Memory B cell (primary cell): Measurements from ENCODE around the gene MYCBP2.
"Not testable (repeated sequence)": the region's sequence is repeated elsewhere in the genome, so short reads cannot be mapped to it uniquely, and the experiment has no call there.

Experiments
- ATAC-seq: fragments of 150-1000 bp; cut with Tn5 transposase; 2 replicates; pipeline ENCODE4 v1.10.0; 2021; ENCODE audit warnings: low read depth, mild to moderate bottlenecking, moderate library complexity
- DNase-seq, 2 donors: peaks; one replicate each; pipeline ENCODE4 v3.0.0; 2022; ENCODE audit warnings: low spot score in 2 of 2
- H3K27ac Mint-ChIP-seq: one replicate; pipeline ENCODE4 v1.8.0; 2022; ENCODE audit warnings: mild to moderate bottlenecking, moderate library complexity, mixed read lengths
- H3K27me3 Mint-ChIP-seq: one replicate; pipeline ENCODE4 v1.8.0; 2022; ENCODE audit warnings: mixed read lengths
- H3K36me3 Mint-ChIP-seq: one replicate; pipeline ENCODE4 v1.8.0; 2022; ENCODE audit warnings: mild to moderate bottlenecking, mixed read lengths
- H3K4me1 Mint-ChIP-seq: one replicate; pipeline ENCODE4 v1.8.0; 2022; ENCODE audit warnings: mixed read lengths
- H3K4me3 Mint-ChIP-seq: one replicate; pipeline ENCODE4 v1.8.0; 2022; ENCODE audit warnings: mild to moderate bottlenecking, moderate library complexity, mixed read lengths
- H3K9me3 Mint-ChIP-seq: one replicate; pipeline ENCODE4 v1.8.0; 2022; ENCODE audit warnings: mixed read lengths

The MYCBP2 gene

GRCh38 chr13:77300176-77301037, 26.5 kb downstream of the MYCBP2 start:
- Mint-ChIP-seq H3K4me1 (peaks cover 34% of the 10 kb centered on the region), H3K27ac (peak overlapping the region; percentile 86), H3K9me3 (peaks cover 3% of the 10 kb centered on the region), H3K27me3 (no peaks in the 10 kb centered on the region), H3K4me3 (peak overlapping the region; percentile 62), H3K36me3 (peaks cover 4% of the 10 kb centered on the region)
- ATAC-seq = peak; percentile 44
- no peak for DNase-seq

- Mint-ChIP-seq H3K9me3 (peaks cover 3% of the 10 kb centered on the region), H3K4me1 (peaks cover 30% of the 10 kb centered on the region), H3K27ac (no peak overlapping the region), H3K36me3 (peaks cover 9% of the 10 kb centered on the region), H3K4me3 (no peak overlapping the region), H3K27me3 (no peaks in the 10 kb centered on the region)
- ATAC-seq (no peak), DNase-seq (no peak)
These were observed 27.3 kb downstream of the MYCBP2 start for GRCh38 chr13:77299587-77299986.

- no peak for DNase-seq
- peaks cover 12% of the 10 kb centered on the region for H3K36me3 Mint-ChIP-seq
- peaks cover 26% of the 10 kb centered on the region for H3K4me1 Mint-ChIP-seq
- no peaks in the 10 kb centered on the region for H3K9me3 Mint-ChIP-seq
- H3K27ac Mint-ChIP-seq = peak overlapping the region; percentile 76
- peak; percentile 89 for ATAC-seq
- no peaks in the 10 kb centered on the region for H3K27me3 Mint-ChIP-seq
- H3K4me3 Mint-ChIP-seq = peak overlapping the region; percentile 83
These were observed 28.5 kb downstream of the MYCBP2 start for GRCh38 chr13:77298426-77298825.

GRCh38 chr13:77291774-77292173, 35.1 kb downstream of the MYCBP2 start:
- Mint-ChIP-seq H3K27me3 (no peaks in the 10 kb centered on the region), H3K36me3 (peaks cover 54% of the 10 kb centered on the region), H3K4me3 (no peak overlapping the region), H3K4me1 (peaks cover 19% of the 10 kb centered on the region), H3K27ac (no peak overlapping the region), H3K9me3 (no peaks in the 10 kb centered on the region)
- ATAC-seq = no peak
- DNase-seq = no peak

- Mint-ChIP-seq H3K4me3 (no peak overlapping the region), H3K27ac (no peak overlapping the region)
These were observed 36.6 kb downstream of the MYCBP2 start for GRCh38 chr13:77290342-77290741.

GRCh38 chr13:77289851-77290250, 37.0 kb downstream of the MYCBP2 start:
- Mint-ChIP-seq H3K9me3 (no peaks in the 10 kb centered on the region), H3K4me1 (peaks cover 22% of the 10 kb centered on the region), H3K4me3 (no peak overlapping the region), H3K27ac (no peak overlapping the region), H3K36me3 (peaks cover 56% of the 10 kb centered on the region), H3K27me3 (no peaks in the 10 kb centered on the region)
- no peak for DNase-seq
- no peak for ATAC-seq

More at GRCh38 chr13:77290342-77290741, 36.6 kb downstream of the MYCBP2 start:
- H3K4me1 Mint-ChIP-seq = peaks cover 22% of the 10 kb centered on the region
- peaks cover 58% of the 10 kb centered on the region for H3K36me3 Mint-ChIP-seq
- H3K27me3 Mint-ChIP-seq = no peaks in the 10 kb centered on the region
- DNase-seq (no peak), ATAC-seq (no peak)
- no peaks in the 10 kb centered on the region for H3K9me3 Mint-ChIP-seq

GRCh38 chr13:77285632-77286031, 41.3 kb downstream of the MYCBP2 start:
- H3K36me3 Mint-ChIP-seq = peaks cover 46% of the 10 kb centered on the region
- peaks cover 18% of the 10 kb centered on the region for H3K4me1 Mint-ChIP-seq
- H3K4me3 Mint-ChIP-seq, DNase-seq, H3K27me3 Mint-ChIP-seq, H3K9me3 Mint-ChIP-seq, ATAC-seq: not testable (repeated sequence)
- peak overlapping the region; percentile 15 for H3K27ac Mint-ChIP-seq

GRCh38 chr13:77285098-77285497, 41.8 kb downstream of the MYCBP2 start:
- no peak for DNase-seq
- H3K4me3 Mint-ChIP-seq = no peak overlapping the region
- H3K27me3 Mint-ChIP-seq = no peaks in the 10 kb centered on the region
- H3K36me3 Mint-ChIP-seq = peaks cover 43% of the 10 kb centered on the region
- no peaks in the 10 kb centered on the region for H3K9me3 Mint-ChIP-seq
- no peak for ATAC-seq
- no peak overlapping the region for H3K27ac Mint-ChIP-seq
- peaks cover 15% of the 10 kb centered on the region for H3K4me1 Mint-ChIP-seq

GRCh38 chr13:77274126-77274525, 52.8 kb downstream of the MYCBP2 start:
- peaks cover 31% of the 10 kb centered on the region for H3K36me3 Mint-ChIP-seq
- H3K4me1 Mint-ChIP-seq = peaks cover 10% of the 10 kb centered on the region
- no peaks in the 10 kb centered on the region for H3K9me3 Mint-ChIP-seq
- ATAC-seq = no peak
- no peak overlapping the region for H3K4me3 Mint-ChIP-seq
- H3K27me3 Mint-ChIP-seq = no peaks in the 10 kb centered on the region
- no peak for DNase-seq
- H3K27ac Mint-ChIP-seq = peak overlapping the region; percentile 67

GRCh38 chr13:77269141-77269540, 57.8 kb downstream of the MYCBP2 start:
- ATAC-seq = no peak
- Mint-ChIP-seq H3K27me3 (no peaks in the 10 kb centered on the region), H3K9me3 (no peaks in the 10 kb centered on the region), H3K36me3 (peaks cover 31% of the 10 kb centered on the region), H3K27ac (peak overlapping the region; percentile 41), H3K4me3 (no peak overlapping the region), H3K4me1 (peaks cover under 1% of the 10 kb centered on the region)
- no peak for DNase-seq

GRCh38 chr13:77267362-77267761, 59.5 kb downstream of the MYCBP2 start:
- no peak overlapping the region for H3K27ac Mint-ChIP-seq
- no peak for DNase-seq
- H3K4me3 Mint-ChIP-seq = no peak overlapping the region
- H3K4me1 Mint-ChIP-seq = no peaks in the 10 kb centered on the region
- H3K9me3 Mint-ChIP-seq = no peaks in the 10 kb centered on the region
- H3K36me3 Mint-ChIP-seq = peaks cover 27% of the 10 kb centered on the region
- ATAC-seq = no peak
- H3K27me3 Mint-ChIP-seq = no peaks in the 10 kb centered on the region

GRCh38 chr13:77265336-77265735, 61.6 kb downstream of the MYCBP2 start:
- peak overlapping the region; percentile 11 for H3K27ac Mint-ChIP-seq
- DNase-seq = no peak
- no peak overlapping the region for H3K4me3 Mint-ChIP-seq
- peaks cover 16% of the 10 kb centered on the region for H3K36me3 Mint-ChIP-seq
- no peaks in the 10 kb centered on the region for H3K4me1 Mint-ChIP-seq
- no peak for ATAC-seq
- H3K27me3 Mint-ChIP-seq = no peaks in the 10 kb centered on the region
- H3K9me3 Mint-ChIP-seq = no peaks in the 10 kb centered on the region

GRCh38 chr13:77262198-77262597, 64.7 kb downstream of the MYCBP2 start:
- DNase-seq (no peak), ATAC-seq (no peak)
- no peak overlapping the region for H3K4me3 Mint-ChIP-seq
- peaks cover 2% of the 10 kb centered on the region for H3K4me1 Mint-ChIP-seq
- H3K27me3 Mint-ChIP-seq = no peaks in the 10 kb centered on the region
- peaks cover 20% of the 10 kb centered on the region for H3K36me3 Mint-ChIP-seq
- no peaks in the 10 kb centered on the region for H3K9me3 Mint-ChIP-seq
- H3K27ac Mint-ChIP-seq = no peak overlapping the region

GRCh38 chr13:77250975-77251374, 75.9 kb downstream of the MYCBP2 start:
- DNase-seq (no peak), ATAC-seq (no peak)
- peaks cover 6% of the 10 kb centered on the region for H3K9me3 Mint-ChIP-seq
- H3K36me3 Mint-ChIP-seq = peaks cover 42% of the 10 kb centered on the region
- H3K27me3 Mint-ChIP-seq = no peaks in the 10 kb centered on the region
- H3K27ac Mint-ChIP-seq = no peak overlapping the region
- peaks cover 15% of the 10 kb centered on the region for H3K4me1 Mint-ChIP-seq
- no peak overlapping the region for H3K4me3 Mint-ChIP-seq

- H3K27me3 Mint-ChIP-seq, H3K27ac Mint-ChIP-seq, ATAC-seq, H3K4me3 Mint-ChIP-seq, DNase-seq, H3K9me3 Mint-ChIP-seq: not testable (repeated sequence)
- Mint-ChIP-seq H3K4me1 (peaks cover 12% of the 10 kb centered on the region), H3K36me3 (peaks cover 53% of the 10 kb centered on the region)
These were observed 81.7 kb downstream of the MYCBP2 start for GRCh38 chr13:77245224-77245623.
